ENCODE measurements around the gene MPDZ. TPM values are rescaled to one million over a fixed set of nuclear protein-coding genes. Genes with fewer than 3 reads are reported as not detected.

MPDZ gene
- total RNA-seq, 6 experiments from 2014 or later, result 25.2 to 27.5 (median 26.9) TPM

GRCh38 chr9:13163946-13164345 lies 115.5 kb downstream of the MPDZ start:
- Mint-ChIP-seq H3K4me1 (ENCODE audit: low read depth) (no peaks in the 10 kb centered on the region), H3K36me3 (ENCODE audit: low read depth) (peaks cover 4% of the 10 kb centered on the region; the same call in 1 of the 2 replicates), H3K27me3 (ENCODE audit: insufficient read depth) (no peaks in the 10 kb centered on the region), H3K9me3 (no peaks in the 10 kb centered on the region), H3K27ac (no peak overlapping the region), H3K4me3 (no peak overlapping the region)
- no peak for TF ChIP-seq CTCF (IDR thresholded peaks at IDR 0.05)
- no peak for DNase-seq

- H3K4me1 Mint-ChIP-seq (ENCODE audit: low read depth), result no peaks in the 10 kb centered on the region
- no peak for DNase-seq
- no peak overlapping the region for H3K4me3 Mint-ChIP-seq
Measured at GRCh38 chr9:13163287-13163686, 116.2 kb downstream of the MPDZ start.

GRCh38 chr9:13160051-13160450 lies 119.4 kb downstream of the MPDZ start:
- Mint-ChIP-seq H3K27ac (no peak overlapping the region), H3K9me3 (no peaks in the 10 kb centered on the region), H3K27me3 (ENCODE audit: insufficient read depth) (no peaks in the 10 kb centered on the region), H3K4me1 (ENCODE audit: low read depth) (no peaks in the 10 kb centered on the region), H3K4me3 (no peak overlapping the region), H3K36me3 (ENCODE audit: low read depth) (0 out of 2 replicates have a peak, but pooled peaks cover 4% of the 10 kb centered on the region)
- no peak for TF ChIP-seq CTCF (IDR thresholded peaks at IDR 0.05)
- no peak for DNase-seq

More at GRCh38 chr9:13163287-13163686, 116.2 kb downstream of the MPDZ start:
- H3K36me3 Mint-ChIP-seq (ENCODE audit: low read depth), result peaks cover 4% of the 10 kb centered on the region; the same call in 1 of the 2 replicates
- H3K27ac Mint-ChIP-seq, result no peak overlapping the region
- H3K27me3 Mint-ChIP-seq (ENCODE audit: insufficient read depth), result no peaks in the 10 kb centered on the region
- no peaks in the 10 kb centered on the region for H3K9me3 Mint-ChIP-seq
- no peak for TF ChIP-seq CTCF (IDR thresholded peaks at IDR 0.05)

- DNase-seq, result no peak
- Mint-ChIP-seq H3K4me3 (no peak overlapping the region), H3K36me3 (ENCODE audit: low read depth) (0 out of 2 replicates have a peak, but pooled peaks cover 4% of the 10 kb centered on the region)
Measured at GRCh38 chr9:13158986-13159385, 120.5 kb downstream of the MPDZ start.

GRCh38 chr9:13151489-13151888 lies 128.0 kb downstream of the MPDZ start:
- Mint-ChIP-seq H3K9me3 (no peaks in the 10 kb centered on the region), H3K27me3 (ENCODE audit: insufficient read depth) (no peaks in the 10 kb centered on the region), H3K36me3 (ENCODE audit: low read depth) (peaks cover 6% of the 10 kb centered on the region), H3K4me1 (ENCODE audit: low read depth) (no peaks in the 10 kb centered on the region), H3K4me3 (no peak overlapping the region), H3K27ac (no peak overlapping the region)
- no peak for TF ChIP-seq CTCF (IDR thresholded peaks at IDR 0.05)
- DNase-seq, result no peak

More at GRCh38 chr9:13158986-13159385, 120.5 kb downstream of the MPDZ start:
- H3K27me3 Mint-ChIP-seq (ENCODE audit: insufficient read depth), result no peaks in the 10 kb centered on the region
- no peaks in the 10 kb centered on the region for H3K9me3 Mint-ChIP-seq
- H3K27ac Mint-ChIP-seq, result no peak overlapping the region
- TF ChIP-seq CTCF (IDR thresholded peaks at IDR 0.05), result no peak
- no peaks in the 10 kb centered on the region for H3K4me1 Mint-ChIP-seq (ENCODE audit: low read depth)

- Mint-ChIP-seq H3K4me3 (no peak overlapping the region), H3K4me1 (ENCODE audit: low read depth) (no peaks in the 10 kb centered on the region), H3K27me3 (ENCODE audit: insufficient read depth) (no peaks in the 10 kb centered on the region), H3K36me3 (ENCODE audit: low read depth) (peaks cover 6% of the 10 kb centered on the region), H3K27ac (no peak overlapping the region), H3K9me3 (no peaks in the 10 kb centered on the region)
- TF ChIP-seq CTCF (IDR thresholded peaks at IDR 0.05), result no peak
- no peak for DNase-seq
Measured at GRCh38 chr9:13149454-13149853, 130.0 kb downstream of the MPDZ start.

Data from HFFc6 (cell line).